Pons (tissue), 1 donor: ENCODE results near the gene AKAP1.

Source experiments
- DNase-seq: peaks from one replicate; pipeline ENCODE4 v3.0.0-alpha.2; 2016; ENCODE audit warnings: low spot score

The AKAP1 gene

GRCh38 chr17:57105591-57105990 is 20.5 kb downstream of the AKAP1 start:
- DNase-seq = no peak

GRCh38 chr17:57106107-57106835 is 21.2 kb downstream of the AKAP1 start:
- no peak for DNase-seq

- no peak for DNase-seq
Observed at GRCh38 chr17:57106836-57107497, 21.9 kb downstream of the AKAP1 start.

- DNase-seq = no peak
Observed at GRCh38 chr17:57107498-57108101, 22.6 kb downstream of the AKAP1 start.

GRCh38 chr17:57108671-57109392 is 23.8 kb downstream of the AKAP1 start:
- no peak for DNase-seq

- no peak for DNase-seq
Observed at GRCh38 chr17:57109393-57110151, 24.5 kb downstream of the AKAP1 start.

GRCh38 chr17:57110152-57110542 is 25.1 kb downstream of the AKAP1 start:
- DNase-seq = no peak

- no peak for DNase-seq
Observed at GRCh38 chr17:57110579-57111325, 25.7 kb downstream of the AKAP1 start.

GRCh38 chr17:57111386-57111785 is 26.3 kb downstream of the AKAP1 start:
- DNase-seq = no peak

- no peak for DNase-seq
Observed at GRCh38 chr17:57113011-57113410, 28.0 kb downstream of the AKAP1 start.

GRCh38 chr17:57113656-57114055 is 28.6 kb downstream of the AKAP1 start:
- no peak for DNase-seq

- no peak for DNase-seq
Observed at GRCh38 chr17:57114085-57114673, 29.1 kb downstream of the AKAP1 start.

GRCh38 chr17:57115377-57115776 is 30.3 kb downstream of the AKAP1 start:
- DNase-seq = no peak

- no peak for DNase-seq
Observed at GRCh38 chr17:57115916-57116315, 30.9 kb downstream of the AKAP1 start.

- DNase-seq = no peak
Observed at GRCh38 chr17:57117798-57118197, 32.8 kb downstream of the AKAP1 start.

- no peak for DNase-seq
Observed at GRCh38 chr17:57120814-57121213, 35.8 kb downstream of the AKAP1 start.

GRCh38 chr17:57121308-57122042 is 36.4 kb downstream of the AKAP1 start:
- DNase-seq = peak; percentile 31

- DNase-seq = no peak
Observed at GRCh38 chr17:57124053-57124452, 39.0 kb downstream of the AKAP1 start.

GRCh38 chr17:57125406-57125805 is 40.4 kb downstream of the AKAP1 start:
- peak; percentile 27 for DNase-seq

GRCh38 chr17:57125866-57126265 is 40.8 kb downstream of the AKAP1 start:
- no peak for DNase-seq
